Measurements from ENCODE around the gene ZNF367. TPM values are rescaled to one million over a fixed set of nuclear protein-coding genes. Genes with fewer than 3 reads are reported as not detected.

The ZNF367 gene
- total and polyA plus RNA-seq, 2 of the 4 experiments (the other 2 are of a cell fraction) = 1.1 to 2.7 TPM

GRCh38 chr9:96435345-96435744 lies 17.2 kb upstream of the ZNF367 start:
- no peak overlapping the region for H2BK5ac ChIP-seq (ENCODE audit: low read depth, low read length, poor library complexity, severe bottlenecking)
- POLR2A ChIA-PET (ENCODE audit: unreplicated experiment) = no interaction called here

More at GRCh38 chr9:96435345-96435744, 17.2 kb upstream of the ZNF367 start:
- WGBS, 2 experiments (ENCODE audit: extremely low coverage in 2 of 2, insufficient read length in 1 of 2) = 100% methylated on average over 1 of the region's 4 CpGs; no CpG with 5 or more reads in 1 of the 2 experiments
- Histone ChIP-seq H2AFZ (replicated peaks; ENCODE audit: low read length, poor library complexity) (no peak overlapping the region), H3K23ac (ENCODE audit: low read depth, low read length) (no peak overlapping the region), H3K27me3 (ENCODE audit: control insufficient read depth, insufficient read depth, low read length) (no peaks in the 10 kb centered on the region), H2BK20ac (ENCODE audit: low read depth, low read length) (no peak overlapping the region), H4K5ac (ENCODE audit: low read depth, low read length) (no peak overlapping the region), H2BK120ac (ENCODE audit: low read depth, low read length) (no peak overlapping the region), H3K4me1 (ENCODE audit: control insufficient read depth, insufficient read depth, low read length) (no peaks in the 10 kb centered on the region), H3K79me1 (ENCODE audit: low read depth in 1 of 2, low read length in 2 of 2) (no peaks in the 10 kb centered on the region), H2AK5ac (ENCODE audit: low read depth, low read length) (no peak overlapping the region), H3K18ac (ENCODE audit: low read depth, low read length) (no peak overlapping the region), H4K20me1 (ENCODE audit: insufficient read depth, low read length) (no peaks in the 10 kb centered on the region), H3K56ac (ENCODE audit: extremely low read depth, insufficient read depth, low read length) (no peak overlapping the region), H3K4ac (ENCODE audit: low read depth, low read length) (no peak overlapping the region), H4K91ac (ENCODE audit: insufficient read depth, low read depth, low read length) (no peak overlapping the region), H3K36me3 (ENCODE audit: control insufficient read depth, insufficient read depth, low read length) (no peaks in the 10 kb centered on the region), H3K9ac (ENCODE audit: low read depth, low read length) (no peak overlapping the region), H3K9me1 (ENCODE audit: insufficient read depth, low read length) (no peaks in the 10 kb centered on the region), H3K9me3 (ENCODE audit: control insufficient read depth, insufficient read depth, low read length) (peaks cover 4% of the 10 kb centered on the region; the same call in 1 of the 2 replicates), H2BK15ac (ENCODE audit: low read depth, low read length) (no peak overlapping the region), H2AK9ac (replicated peaks; ENCODE audit: low read depth, low read length, poor library complexity) (no peak overlapping the region), H4K8ac (ENCODE audit: low read depth in 2 of 2, low read length in 2 of 2) (no peak overlapping the region), H3K14ac (replicated peaks; ENCODE audit: low read depth, low read length) (no peak overlapping the region), H3K27ac (ENCODE audit: insufficient read depth, low read length) (no peak overlapping the region), H3K4me3 (ENCODE audit: insufficient read depth, low read depth, low read length) (no peak overlapping the region), H3K4me2 (ENCODE audit: low read depth, low read length) (no peak overlapping the region)
- intact Hi-C loops (cut with micrococcal nuclease) (no loop called here), in situ Hi-C loops (cut with MboI; ENCODE audit: low sequenced_read_pairs) (no loop called here), dilution Hi-C loops (cut with HindIII; ENCODE audit: low sequenced_read_pairs, unreplicated experiment) (no loop called here)
- ATAC-seq (ENCODE audit: low read depth) (no peak), DNase-seq (no peak)
- TF ChIP-seq MAZ (IDR thresholded peaks at IDR 0.05; ENCODE audit: borderline replicate concordance, low read depth, low read length) (no peak), RCOR1 (IDR thresholded peaks at IDR 0.05; ENCODE audit: insufficient replicate concordance, low read length) (no peak), POLR2A (IDR thresholded peaks at IDR 0.05; ENCODE audit: low read depth, low read length) (no peak), BHLHE40 (IDR thresholded peaks at IDR 0.05; ENCODE audit: low read depth, low read length) (no peak), RFX5 (IDR thresholded peaks at IDR 0.05; ENCODE audit: low read depth, low read length) (no peak), SMC3 (IDR thresholded peaks at IDR 0.05; ENCODE audit: low read depth, low read length) (no peak), USF2 (IDR thresholded peaks at IDR 0.05; ENCODE audit: low read depth, low read length) (no peak), MAFK (IDR thresholded peaks at IDR 0.05; ENCODE audit: low read depth, low read length) (no peak), FOS (IDR thresholded peaks at IDR 0.05; ENCODE audit: low read depth, low read length) (no peak), CTCF (conservative IDR thresholded peaks at IDR 0.05; ENCODE audit: low read depth, low read length) (no peak), RAD21 (IDR thresholded peaks at IDR 0.05; ENCODE audit: low read length) (no peak), MXI1 (IDR thresholded peaks at IDR 0.05; ENCODE audit: borderline replicate concordance, low read depth, low read length) (no peak), NFE2L2 (IDR thresholded peaks at IDR 0.05; ENCODE audit: low read depth, low read length) (no peak), CHD1 (IDR thresholded peaks at IDR 0.05; ENCODE audit: low read depth, low read length) (no peak), ELK1 (IDR thresholded peaks at IDR 0.05; ENCODE audit: borderline replicate concordance, low read depth, low read length) (no peak), CEBPB (IDR thresholded peaks at IDR 0.05; ENCODE audit: low read depth, low read length) (no peak)
- CTCF ChIA-PET = interaction anchor here (0.6 to 0.9 kb wide), 2 partner anchors 9 to 40 kb away, joined by 3 read pairs; no protein-coding TSS in a partner anchor
- no TSS peak for BruUV-seq (replicated peaks)

Data from IMR-90 (cell line).